HuH-7 (cell line): Measurements from ENCODE around the gene MEIOSIN.
"Not testable (repeated sequence)": the region's sequence is repeated elsewhere in the genome, so short reads cannot be mapped to it uniquely, and the experiment has no call there.

Source experiments
- DNase-seq: peaks from one replicate; pipeline ENCODE4 v3.0.0; 2011; ENCODE audit warnings: low spot score

Gene MEIOSIN

GRCh38 chr19:45780448-45781213 is 47.4 kb downstream of the MEIOSIN start:
- DNase-seq: peak; percentile 65

- DNase-seq: no peak
These were observed 48.2 kb downstream of the MEIOSIN start for GRCh38 chr19:45781214-45782161.

GRCh38 chr19:45782162-45782691 is 49.0 kb downstream of the MEIOSIN start, which contains the start of gene DMPK:
DMPK (minus strand) TSS chr19:45782490; CDS start chr19:45782352, 138 bp downstream.
- no peak for DNase-seq

- DNase-seq: no peak
These were observed 49.9 kb downstream of the MEIOSIN start for GRCh38 chr19:45782820-45783785.

- no peak for DNase-seq
These were observed 50.9 kb downstream of the MEIOSIN start for GRCh38 chr19:45784096-45784495.

DNA sequence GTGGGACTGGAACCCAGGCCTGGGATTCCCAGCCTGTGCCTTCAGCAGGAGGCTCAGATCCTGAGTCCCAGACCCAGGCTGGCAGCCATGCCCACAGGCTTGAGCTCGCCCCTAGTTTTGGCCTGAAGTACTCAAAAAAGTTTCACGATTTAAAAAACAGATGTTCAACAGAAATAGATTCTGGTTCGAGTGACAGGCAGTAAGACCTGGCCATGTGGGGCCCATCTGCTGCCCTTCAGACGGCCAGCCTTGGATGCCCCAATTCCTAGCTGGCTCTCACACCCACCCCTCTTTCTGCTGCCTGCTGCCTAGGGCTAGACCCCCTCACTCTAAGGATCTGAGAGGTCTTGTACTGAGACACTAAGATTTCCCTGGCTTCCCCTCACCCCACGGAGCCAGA is 51.9 kb downstream of the MEIOSIN start:
- no peak for DNase-seq

- no peak for DNase-seq
These were observed 52.7 kb downstream of the MEIOSIN start for GRCh38 chr19:45785781-45786532.

DNA sequence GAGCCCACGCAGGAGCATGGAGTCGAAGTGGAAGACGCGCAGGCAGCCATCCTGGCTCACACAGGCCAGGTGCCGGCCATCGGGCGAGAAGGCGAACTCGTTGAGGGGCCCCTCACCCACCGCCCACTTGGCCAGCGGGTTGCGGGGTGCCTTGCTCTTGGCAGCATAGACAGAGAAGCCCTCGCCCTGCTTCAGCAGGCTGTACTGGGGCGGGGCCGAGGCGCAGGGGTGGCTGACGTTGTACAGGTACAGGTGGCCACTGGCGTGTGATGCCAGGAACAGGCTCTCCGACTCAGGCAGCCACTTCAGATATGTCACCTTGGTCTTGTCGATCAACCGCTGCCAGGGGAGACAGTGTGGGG is 53.3 kb downstream of the MEIOSIN start:
- DNase-seq: no peak

GRCh38 chr19:45789035-45789786 is 56.0 kb downstream of the MEIOSIN start:
- DNase-seq: no peak

GRCh38 chr19:45790942-45791341 is 57.7 kb downstream of the MEIOSIN start:
- DNase-seq: no peak

DNA sequence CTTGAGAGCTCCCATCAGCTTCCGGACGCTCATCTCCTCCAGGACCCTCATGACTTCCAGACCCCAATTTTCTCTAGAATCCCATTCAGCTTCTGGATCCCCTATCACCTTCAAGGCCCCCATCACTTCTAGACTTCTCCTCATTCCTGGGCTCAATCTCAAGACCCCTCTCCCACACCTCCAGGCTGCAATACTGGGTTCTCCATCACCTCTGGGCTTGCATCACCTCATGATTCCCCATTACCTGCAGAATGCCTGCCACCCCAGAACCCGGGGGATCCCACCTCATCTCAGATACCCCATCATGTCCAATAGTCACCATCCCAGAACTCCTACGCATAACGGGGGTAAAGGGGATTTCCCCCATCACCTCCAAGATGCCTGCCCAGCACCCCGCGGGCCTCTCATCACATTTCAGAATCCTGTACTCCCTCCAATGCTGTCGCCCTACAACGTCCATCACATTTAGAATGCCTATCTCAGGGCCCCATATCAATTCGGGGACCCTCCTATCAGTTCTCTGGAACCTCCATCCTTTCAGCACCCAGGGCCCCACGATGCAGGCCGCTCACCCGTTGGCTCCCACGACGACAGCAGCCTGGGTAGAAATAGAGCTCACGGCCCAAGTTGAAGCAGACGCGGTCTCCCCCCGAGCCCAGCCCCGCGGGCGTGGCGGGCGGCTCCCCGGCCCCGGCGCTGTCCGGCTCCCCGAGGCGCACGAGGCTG is 58.7 kb downstream of the MEIOSIN start:
- DNase-seq: no peak

- DNase-seq: peak; percentile 96
These were observed 59.4 kb downstream of the MEIOSIN start, which contains the start of gene DMWD for GRCh38 chr19:45792470-45793177. DMWD (minus strand) TSS chr19:45792845; CDS start chr19:45792756, 89 bp downstream.

- no peak for DNase-seq
These were observed 59.9 kb downstream of the MEIOSIN start for GRCh38 chr19:45793178-45793564.

DNA sequence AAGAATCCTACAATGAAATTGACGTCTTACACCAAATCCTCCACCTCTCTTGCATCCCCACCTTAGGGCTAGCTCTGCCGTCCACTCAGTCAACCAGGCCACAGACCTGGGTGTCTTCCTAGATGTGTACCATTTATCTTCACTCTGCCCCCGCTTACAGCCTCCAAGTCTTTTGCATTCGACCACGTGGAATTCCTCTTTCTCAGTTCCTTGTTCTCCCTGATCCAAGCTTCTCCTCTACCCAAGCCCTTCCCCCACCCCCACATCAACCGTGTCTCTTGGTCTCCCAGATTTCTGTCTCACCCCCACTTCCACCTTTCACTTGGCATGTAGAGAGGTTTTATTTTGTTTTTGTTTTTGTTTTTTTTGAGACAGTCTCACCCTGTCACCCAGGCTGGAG is 60.6 kb downstream of the MEIOSIN start:
- no peak for DNase-seq

DNA sequence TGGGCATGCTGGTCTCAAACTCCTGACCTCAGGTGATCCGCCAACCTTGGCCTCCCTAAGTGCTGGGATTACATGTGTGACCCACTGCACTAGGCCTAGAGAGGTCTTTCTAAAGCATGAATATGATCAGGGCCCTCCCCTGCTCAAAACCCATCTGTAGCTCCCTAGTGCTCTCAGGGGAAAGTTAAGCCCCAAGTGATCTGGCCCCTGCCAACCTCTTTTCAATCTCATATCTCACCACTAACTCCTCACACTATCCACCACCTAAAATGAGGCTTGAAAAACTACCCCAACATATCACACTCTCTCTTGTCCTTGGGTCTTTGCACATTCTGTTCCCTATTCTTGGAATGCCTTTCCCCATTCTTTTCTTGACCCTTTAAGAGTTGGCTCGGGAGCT is 61.4 kb downstream of the MEIOSIN start:
- no peak for DNase-seq

GRCh38 chr19:45798995-45799517 is 65.8 kb downstream of the MEIOSIN start:
- DNase-seq: peak; percentile 82

GRCh38 chr19:45799541-45799940 is 66.3 kb downstream of the MEIOSIN start:
- not testable (repeated sequence) for DNase-seq

DNA sequence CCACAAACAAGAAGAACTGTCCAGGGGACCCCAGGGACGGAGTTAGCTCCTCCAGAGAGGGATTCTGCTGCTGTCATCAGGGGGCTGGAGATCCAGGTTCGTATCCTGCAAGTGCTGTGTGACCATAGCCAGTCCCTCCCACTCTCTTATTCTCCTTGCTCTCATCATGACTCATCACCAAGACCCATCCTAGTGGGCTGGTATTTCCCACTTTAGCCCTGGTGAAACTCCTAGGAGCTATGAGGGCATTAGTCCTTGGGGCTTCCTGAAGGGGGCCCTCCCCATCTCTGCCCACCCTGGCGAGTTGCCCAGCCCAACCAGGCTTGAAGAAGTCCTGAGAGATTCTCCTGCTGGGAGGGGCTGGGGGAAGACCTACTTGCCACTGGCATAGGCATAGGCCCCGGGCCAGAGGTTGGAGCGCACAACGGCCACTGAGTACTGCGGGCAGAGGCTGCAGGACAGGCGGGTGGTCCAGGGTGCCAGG is 66.9 kb downstream of the MEIOSIN start:
- no peak for DNase-seq
